Peyer's patch (tissue), 4 donors: ENCODE measurements around the gene SLF2.

Source experiments
- POLR2A ChIP-seq, 2 donors: fragments of 450-650 bp; IDR thresholded peaks; one replicate each; pipeline ENCODE4 v1.5.1; 2017; ENCODE audit warnings: antibody characterized with exemption in 2 of 2, mild to moderate bottlenecking in 2 of 2, moderate library complexity in 2 of 2
- TF ChIP-seq, protein P1 (sequence below), 6 experiments: fragments of 450-650 bp in 4 of 6; fragments of 200-600 bp in 2 of 6; sonication (generic) in 1 of 6; IDR thresholded peaks; one replicate each; pipeline ENCODE4 v1.5.1; 2017 to 2019; ENCODE audit warnings: antibody characterized with exemption in 6 of 6, mild to moderate bottlenecking in 3 of 6, moderate library complexity in 1 of 6

DNA sequence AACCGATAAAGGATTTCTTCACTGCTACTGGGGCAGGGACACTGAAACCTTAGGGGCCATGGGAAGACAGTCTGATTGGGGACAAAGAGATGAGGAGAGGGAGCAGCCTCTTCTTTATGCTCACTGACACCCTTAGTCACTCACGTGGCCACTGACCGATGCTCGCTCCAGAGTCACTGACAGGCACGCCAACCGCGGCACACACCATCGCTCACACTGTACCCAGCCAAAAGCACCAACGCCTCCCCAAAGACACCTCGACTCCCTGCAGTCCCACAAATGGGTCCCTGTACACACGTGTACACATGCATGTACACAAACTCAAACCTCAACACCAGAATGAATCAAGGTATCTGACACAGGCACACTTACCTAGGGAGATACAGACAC lies 35.3 kb upstream of the SLF2 start:
- TF ChIP-seq, protein P1, sequence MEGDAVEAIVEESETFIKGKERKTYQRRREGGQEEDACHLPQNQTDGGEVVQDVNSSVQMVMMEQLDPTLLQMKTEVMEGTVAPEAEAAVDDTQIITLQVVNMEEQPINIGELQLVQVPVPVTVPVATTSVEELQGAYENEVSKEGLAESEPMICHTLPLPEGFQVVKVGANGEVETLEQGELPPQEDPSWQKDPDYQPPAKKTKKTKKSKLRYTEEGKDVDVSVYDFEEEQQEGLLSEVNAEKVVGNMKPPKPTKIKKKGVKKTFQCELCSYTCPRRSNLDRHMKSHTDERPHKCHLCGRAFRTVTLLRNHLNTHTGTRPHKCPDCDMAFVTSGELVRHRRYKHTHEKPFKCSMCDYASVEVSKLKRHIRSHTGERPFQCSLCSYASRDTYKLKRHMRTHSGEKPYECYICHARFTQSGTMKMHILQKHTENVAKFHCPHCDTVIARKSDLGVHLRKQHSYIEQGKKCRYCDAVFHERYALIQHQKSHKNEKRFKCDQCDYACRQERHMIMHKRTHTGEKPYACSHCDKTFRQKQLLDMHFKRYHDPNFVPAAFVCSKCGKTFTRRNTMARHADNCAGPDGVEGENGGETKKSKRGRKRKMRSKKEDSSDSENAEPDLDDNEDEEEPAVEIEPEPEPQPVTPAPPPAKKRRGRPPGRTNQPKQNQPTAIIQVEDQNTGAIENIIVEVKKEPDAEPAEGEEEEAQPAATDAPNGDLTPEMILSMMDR (IDR thresholded peaks at IDR 0.05) = no peak
- TF ChIP-seq POLR2A (IDR thresholded peaks at IDR 0.05) = no peak
